Stimulated activated CD4-positive, alpha-beta T cell treated with anti-CD3 and anti-CD28 coated beads, Interleukin-2, amount 100 ng/mL, for 4 hours (primary cell): ENCODE results near the gene RALGAPB.
"Not testable (repeated sequence)": the region's sequence is repeated elsewhere in the genome, so short reads cannot be mapped to it uniquely, and the experiment has no call there.

Source experiments
- DNase-seq: peaks from one replicate; pipeline ENCODE4 v3.0.0-alpha.2; 2020; ENCODE audit warnings: low read depth

The RALGAPB gene

DNA sequence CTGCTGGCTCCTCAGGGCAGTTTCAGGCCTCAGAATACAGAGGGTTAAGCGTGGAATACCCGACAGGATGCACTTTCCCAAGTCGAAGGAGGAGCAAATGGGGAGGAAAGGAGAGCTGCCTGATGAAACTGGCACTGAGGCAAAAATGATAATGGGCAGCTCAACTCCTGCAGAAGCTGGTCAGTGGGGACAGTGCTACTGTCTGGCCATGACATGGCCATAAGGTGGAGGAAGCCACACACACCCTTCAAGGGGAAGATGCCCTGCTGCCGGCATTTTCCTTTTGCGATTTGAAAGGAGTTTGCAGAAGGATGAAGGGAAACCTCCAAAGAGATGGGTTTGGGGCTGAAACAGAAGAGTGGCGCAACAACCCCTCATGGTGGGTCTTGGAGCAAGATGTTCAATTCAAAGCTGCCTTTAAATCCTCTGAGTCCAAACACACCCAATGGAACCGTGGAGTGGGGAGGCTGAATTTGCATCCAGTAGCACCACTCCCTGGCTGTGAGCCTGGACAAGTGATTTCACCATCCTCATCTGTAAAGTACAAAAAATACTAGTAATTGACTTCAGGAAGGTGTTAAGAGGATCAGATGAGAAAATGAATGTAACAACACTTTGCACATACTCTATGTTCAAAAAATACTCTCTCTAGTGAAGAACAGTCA, 111.6 kb downstream of the RALGAPB start:
- no peak for DNase-seq

DNA sequence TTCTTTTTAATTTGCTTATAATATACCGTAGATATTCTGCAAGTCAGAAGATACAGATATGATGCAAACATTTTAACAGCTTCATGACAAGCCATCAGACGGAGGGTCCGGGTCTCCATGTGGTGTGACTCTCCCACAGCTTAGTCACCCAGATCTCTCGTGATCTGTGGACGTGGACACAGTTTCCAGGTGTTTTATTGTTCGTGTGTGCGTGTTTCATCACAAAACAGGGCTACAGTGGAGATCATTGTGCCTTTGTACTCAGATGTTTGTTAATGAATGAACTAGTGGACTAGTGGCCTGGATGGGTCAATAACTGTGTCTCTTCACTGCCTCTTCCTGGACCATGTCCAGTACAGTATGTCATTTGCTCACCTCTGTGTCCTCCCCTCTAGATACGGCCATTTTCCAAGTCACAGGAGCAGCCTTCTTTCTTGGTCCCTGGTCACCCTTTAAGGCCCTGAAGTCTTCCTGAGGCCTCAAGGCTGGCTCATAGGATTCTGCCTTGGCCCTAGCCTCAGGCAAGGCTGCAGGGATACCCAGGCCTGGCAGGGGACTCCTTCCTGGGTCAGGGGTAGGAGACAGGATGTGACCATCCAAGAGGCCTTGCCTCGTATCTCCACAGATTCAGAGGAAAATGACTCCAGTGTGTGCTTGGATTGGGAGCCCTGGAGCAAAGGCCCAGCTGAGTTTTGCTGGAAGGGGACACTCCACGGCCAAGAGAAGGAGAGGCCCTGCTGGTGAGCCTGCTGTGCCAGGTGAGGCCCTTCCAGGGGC, 112.9 kb downstream of the RALGAPB start:
- no peak for DNase-seq

DNA sequence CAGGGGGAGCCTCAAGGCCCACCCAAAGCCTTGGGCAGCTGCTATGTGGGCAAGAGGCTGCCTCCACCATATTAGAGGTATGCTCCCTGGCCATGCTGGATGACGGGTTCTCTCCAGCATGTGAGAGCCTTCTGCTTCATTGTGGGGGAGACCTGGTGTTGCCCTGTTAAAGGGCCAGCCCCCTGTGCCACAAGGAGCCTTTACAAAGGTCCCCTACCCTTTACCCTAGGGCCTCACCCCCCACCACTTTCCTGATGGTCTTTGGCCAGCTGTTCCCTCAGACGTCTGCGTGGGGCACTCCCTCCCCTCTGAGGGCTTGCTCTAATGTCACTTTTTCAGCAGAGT, 113.5 kb downstream of the RALGAPB start:
- DNase-seq, result no peak

DNA sequence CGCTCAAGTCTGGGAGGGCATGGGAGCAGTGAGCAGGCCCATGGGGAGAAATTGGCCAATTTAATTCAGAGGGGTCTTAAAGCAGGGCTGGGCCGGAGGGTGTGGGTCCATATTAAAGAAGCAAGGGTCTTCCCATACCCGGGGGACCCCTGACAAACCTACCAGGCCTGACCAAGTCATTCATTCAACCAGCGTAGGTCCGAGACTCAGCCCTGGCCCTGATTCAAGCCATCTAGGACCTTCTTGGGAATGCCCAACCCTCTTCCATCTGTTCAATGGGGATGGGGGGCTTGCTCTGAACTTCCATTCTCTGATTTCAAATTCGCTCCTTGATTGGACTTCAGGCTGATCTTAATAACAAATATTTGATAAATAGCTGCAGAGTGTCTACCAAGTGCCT, 115.7 kb downstream of the RALGAPB start:
- DNase-seq, result no peak

DNA sequence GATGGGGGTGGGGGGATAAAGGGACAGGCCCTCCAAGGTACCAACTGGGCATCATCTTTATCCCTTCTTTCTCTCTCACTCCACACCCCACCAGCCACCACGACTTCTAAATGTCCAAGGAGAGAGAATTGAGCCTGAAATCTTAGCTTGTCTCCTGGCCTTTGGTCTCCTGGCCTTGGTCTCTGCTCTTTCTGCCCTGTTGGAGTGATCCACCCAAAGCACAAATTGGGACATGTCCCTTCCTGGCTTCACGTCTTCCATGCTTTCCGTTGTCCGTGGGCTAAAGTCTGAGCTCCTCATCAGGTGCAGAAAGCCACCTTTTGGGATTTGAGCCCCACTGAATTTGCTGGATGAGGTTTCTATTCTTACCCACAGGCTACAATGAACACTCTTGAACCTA, 116.7 kb downstream of the RALGAPB start:
- DNase-seq, result no peak

DNA sequence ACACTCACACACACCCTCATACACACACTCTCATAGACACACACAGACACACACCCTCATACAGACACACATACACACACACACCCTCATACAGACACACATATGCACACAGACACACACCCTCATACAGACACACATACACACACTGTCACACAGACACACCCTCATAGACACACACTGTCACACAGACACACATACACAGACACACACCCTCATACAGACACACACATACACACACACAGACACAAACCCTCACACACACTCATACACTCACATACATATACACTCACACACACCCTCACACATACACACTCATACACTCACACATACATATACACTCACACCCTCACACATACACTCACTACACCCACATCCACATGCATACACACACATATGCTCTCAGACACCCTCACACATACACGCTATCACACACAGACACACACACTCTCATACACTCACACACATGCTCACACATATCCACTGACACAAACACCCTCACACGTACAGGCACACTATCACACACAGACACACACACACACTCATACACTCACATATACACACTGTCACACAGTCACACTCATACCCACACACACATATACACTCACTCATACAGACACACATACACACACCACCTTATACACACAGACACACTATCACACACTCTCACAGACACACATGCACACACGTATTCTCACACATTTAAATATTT, 117.5 kb downstream of the RALGAPB start:
- DNase-seq, result no peak

DNA sequence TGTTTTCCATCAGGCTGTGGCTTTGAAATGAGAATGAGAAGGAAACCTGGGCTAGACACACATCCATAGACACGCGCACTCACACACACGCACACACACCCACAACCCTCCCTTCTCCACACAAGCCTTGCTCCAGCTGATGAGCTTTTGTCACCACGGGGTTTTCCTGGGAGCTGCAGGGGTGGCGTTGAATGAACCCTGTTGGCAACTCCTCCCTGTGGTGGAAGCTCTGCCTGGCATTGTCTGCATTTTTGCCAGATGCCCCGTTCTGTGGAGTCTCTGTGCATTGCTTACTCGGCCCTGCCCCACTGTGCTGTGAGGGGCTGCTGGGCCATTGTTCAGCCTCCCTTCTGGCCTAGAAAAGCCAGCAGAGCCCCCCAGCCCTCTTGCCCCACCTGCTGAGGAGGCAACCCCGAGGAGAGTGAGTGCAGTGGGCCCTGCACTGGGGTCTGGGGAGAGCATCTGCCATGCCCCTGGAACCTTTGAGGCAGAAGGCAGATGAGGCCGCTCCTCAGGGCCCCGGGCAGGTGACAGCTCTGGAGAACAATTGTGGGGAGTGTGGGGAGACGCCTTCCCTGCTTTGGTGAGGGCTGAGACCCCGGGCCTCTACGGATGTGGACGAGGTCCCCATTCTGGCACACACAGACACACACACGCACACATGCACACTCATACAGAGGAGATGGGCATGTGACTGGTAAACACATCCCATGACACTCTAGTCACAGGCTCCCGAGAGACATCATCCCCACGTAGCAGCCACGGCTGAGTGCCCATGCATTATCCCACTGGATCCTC, 118.2 kb downstream of the RALGAPB start:
- DNase-seq, result no peak

DNA sequence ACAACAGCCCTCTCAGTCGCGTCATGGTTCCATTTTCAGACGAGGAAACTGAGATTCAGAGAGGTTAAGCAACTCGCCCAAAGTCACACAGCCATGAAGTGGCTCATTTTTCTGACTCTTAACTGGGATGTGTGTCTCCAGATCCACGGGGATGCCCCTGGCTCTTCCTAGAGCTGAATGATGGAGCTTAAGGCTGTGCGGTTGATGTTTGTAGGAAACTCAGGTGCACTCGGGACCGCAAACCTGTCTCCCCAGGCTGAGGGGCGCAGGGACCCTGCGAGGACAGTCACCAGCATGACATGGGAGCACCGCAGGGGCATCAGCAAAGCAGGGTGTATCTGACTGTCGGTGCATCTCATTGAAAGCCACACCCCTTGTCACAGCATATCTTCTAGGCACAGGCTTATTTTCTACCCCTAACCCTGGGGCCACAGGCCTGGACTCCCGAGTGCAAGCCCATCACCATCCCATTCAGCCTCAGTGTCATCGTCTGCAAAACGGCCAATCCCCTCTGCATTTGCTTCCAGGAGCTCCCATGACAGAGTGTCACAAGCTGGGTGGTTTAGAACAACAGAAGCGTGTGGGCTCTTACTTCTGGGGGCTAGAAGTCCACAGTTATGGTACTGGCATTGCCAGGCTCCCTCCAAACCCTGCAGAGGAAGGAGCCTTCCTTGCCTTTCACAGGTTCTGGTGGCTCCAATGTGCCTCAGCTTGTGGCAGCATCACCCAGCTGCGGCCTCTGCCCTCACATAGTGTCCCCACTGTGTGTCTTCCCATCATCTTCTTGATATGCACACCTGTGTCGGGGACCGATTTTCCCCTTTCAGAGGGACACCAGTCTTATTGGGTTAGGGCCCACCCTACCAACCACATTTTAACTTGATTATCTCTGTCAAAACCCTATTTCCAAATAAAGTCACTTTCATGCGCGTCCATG, 119.1 kb downstream of the RALGAPB start:
- DNase-seq, result no peak

DNA sequence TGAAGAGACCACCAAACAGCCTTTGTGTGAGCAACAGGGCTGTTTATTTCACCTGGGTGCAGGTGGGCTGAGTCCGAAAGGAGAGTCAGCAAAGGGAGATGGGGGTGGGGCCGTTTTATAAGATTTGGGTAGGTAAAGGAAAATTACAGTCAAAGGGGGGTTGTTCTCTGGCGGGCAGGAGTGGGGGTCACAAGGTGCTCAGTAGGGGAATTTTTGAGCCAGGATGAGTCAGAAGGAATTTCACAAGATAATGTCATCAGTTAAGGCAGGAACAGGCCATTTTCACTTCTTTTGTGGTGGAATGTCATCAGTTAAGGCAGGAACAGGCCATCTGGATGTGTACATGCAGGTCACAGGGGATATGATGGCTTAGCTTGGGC, 119.8 kb downstream of the RALGAPB start:
- DNase-seq, result not testable (repeated sequence)

DNA sequence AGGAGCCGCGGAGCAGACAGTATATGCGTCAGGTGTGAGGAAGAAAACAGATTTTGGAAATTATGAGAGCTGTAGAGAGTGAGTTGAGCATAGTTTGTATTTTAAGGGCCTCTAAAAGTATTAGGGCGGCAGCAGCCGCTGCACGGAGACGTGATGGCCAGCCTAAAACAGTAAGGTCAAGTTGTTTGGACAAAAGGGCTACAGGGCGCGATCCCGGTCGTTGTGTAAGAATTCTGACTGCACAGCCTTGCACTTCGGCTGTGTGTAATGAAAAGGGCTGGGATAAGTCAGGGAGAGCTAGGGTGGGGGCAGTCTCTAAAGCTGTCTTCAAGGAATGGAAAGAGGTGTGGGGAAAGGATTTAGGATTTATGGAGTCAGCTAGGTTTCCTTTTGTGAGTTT, 121.6 kb downstream of the RALGAPB start:
- DNase-seq, result not testable (repeated sequence)

DNA sequence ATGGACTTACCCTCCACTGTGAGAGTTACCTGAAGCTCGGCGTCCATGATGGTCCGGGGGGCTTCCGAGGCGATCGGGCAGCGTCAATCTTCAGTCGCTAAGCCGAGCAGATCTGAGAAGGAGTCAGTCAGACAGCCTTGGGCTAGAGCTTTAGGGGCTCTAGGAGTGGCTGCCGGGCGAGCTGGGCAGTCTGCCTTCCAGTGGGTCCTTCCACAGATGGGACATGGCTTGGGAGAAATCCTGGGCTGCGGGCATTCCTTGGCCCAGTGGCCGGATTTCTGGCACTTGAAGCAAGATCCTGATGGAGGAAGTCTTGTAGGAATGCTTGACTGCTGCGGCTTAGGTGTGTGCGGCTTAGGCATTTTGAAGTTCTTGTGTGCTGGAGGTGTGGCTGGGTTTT, 123.2 kb downstream of the RALGAPB start:
- not testable (repeated sequence) for DNase-seq

DNA sequence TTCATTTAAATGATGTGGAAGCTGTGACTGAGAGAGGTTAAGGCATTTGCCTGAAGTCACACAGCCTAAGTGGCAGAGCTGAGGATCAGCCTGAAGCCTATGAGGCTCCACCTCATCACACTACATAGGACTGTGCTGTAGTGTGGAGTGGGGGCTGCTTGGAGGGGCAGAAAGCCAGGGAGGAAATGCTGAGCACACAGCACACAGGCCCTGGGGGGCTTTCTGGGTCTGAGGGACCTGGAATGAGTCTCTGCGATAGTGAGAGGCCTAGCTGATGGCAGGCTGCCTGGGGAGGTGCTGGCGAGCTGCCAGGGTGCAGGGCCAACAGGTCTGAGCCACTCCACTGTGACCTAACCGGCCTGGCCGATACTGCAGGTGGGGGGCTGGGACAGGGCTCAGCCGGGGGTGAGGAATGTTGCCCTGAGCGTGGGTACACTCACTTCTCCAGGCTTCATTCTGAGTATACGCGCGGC, 126.8 kb downstream of the RALGAPB start:
- no peak for DNase-seq

DNA sequence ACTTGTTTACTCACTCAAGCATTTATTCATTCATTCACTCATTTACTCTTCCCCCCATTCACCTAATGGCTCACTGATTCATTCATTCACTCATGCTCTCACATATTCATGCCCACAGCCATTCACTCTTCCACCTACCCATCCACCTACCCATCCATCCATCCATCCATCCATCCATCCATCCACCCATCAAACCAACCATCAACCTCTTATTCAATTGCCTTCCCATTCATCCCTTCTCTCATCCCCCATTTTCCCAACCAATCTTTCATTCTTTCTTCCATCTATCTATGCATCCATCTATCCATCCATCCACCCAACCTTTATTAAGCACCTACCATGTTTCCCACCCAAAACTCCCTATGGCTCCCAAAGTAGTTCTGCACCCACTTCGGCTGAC, 127.4 kb downstream of the RALGAPB start:
- DNase-seq, result no peak

DNA sequence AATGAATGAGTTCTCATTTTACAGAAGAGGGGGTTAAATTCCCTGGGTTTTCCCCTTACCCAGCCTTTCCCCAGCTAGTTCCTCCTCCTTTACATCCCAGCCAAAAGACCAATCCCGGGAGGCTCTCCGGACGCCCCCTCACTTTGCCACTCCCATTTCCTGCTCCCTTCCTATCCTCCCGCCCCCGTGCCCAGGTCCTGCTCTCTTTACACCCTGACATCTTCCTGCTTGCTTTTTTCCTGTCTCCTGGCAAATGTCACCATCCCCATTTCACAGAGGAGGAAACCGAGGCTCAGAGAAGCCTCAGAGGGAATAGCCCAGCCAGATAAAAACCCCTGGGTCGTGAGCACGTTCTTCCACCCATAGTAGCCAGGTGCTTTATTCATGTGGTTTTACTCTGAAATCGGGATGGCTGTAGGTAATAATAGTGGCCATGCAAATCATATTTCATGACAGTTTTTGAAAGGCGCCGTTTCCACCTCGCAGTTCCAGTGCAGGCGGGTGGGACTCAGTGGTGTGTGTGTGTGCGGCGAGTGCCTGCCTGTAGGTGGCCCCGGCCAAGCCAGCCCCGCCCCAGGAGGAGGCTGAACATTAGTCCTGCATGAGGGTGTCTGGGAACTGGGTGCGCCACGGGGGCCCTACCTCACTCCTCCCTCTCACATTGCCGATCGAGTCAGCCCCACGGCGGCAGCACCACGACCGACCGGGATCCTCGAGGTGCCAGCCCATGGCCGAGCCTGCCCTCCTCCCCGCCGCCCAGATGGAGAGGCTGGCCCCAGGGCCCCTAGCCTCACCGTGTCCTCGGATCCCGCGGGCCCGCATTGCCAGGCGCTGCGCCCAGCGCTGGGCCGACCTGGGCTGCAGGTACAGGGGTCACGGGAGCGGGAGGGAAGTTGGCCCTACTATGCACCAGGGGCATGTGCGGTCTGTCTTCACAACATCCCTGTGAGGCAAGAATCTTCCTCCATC, 128.9 kb downstream of the RALGAPB start, which contains the start of gene ARHGAP40:
ARHGAP40 (plus strand) TSS at position 594 of the 969 bp plus-strand sequence.
- no peak for DNase-seq

DNA sequence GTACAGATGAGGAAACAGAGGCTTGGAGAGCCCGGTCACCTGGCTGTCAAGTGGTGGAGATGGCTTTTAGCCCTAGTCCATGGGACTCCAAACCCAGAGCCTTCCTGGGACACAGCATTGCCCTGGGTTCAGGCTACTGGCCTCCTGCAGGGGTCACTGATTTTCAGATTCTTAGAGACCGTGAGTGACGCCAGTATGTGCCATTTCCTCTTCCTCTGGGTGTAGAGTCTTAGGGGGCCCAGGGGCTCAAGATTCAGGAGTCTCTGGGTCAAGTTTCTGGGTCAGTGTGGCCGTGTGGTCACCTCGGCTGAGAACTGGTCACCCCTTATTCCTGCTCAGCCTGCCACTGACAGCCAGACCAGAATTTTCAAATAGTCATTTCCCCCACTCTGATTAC, 129.5 kb downstream of the RALGAPB start:
- DNase-seq, result no peak

DNA sequence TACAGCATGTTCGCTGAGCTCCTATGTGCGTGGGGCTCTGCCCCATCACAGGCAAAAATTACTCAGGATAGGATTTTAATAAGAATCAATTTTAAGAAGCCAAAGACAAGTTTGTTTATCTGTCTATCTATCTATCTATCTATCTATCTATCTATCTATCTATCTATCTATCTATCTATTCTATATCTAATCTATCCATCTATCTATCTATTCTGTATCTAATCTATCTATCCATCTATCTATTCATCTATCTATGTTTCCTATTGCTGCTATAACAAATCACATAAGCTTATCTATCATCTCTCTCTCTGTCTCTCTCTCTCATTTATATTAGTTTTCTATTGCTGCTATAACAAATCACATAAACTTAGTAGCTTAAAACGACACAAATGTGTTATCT, 130.6 kb downstream of the RALGAPB start:
- DNase-seq, result no peak

DNA sequence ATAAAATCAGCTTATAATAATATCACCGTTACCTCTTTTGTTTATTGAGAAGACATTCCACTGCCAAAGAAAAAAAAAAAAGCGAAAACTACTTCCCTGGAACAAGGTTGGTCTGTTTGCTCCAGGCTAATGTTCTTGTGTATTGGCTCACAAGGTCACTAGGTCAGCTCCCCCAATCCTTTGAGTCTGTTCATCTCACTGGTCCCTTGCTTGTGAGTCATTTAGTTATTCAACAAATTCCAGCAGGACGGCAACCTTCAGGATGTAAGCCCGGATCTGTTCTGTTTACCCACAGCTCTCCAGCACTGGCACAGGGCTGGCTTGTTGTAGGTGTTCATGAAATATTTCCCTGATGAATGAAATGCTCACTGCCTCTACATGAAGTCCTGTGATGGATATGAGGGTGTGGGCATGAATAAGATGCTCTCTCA, 132.2 kb downstream of the RALGAPB start:
- DNase-seq, result no peak

DNA sequence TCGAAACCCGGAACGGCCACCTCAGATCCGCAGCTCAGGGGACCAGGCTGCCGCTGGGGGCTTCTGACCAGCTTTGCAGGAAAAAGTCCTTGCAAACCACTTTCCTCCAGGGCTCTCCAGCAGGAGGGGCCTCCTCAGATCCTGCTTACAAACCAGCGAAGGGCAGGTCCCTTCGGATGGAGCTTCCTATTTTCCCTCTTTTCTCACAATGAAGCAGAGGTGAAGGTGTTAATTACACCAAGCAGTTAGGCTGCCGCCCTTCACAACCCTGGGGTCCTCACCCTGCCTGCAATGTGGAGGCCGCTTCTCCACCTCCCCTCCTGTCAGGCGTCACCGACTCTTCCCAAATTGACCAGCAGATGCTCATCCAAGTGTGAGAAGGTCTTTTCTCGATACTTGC, 134.7 kb downstream of the RALGAPB start:
- no peak for DNase-seq

DNA sequence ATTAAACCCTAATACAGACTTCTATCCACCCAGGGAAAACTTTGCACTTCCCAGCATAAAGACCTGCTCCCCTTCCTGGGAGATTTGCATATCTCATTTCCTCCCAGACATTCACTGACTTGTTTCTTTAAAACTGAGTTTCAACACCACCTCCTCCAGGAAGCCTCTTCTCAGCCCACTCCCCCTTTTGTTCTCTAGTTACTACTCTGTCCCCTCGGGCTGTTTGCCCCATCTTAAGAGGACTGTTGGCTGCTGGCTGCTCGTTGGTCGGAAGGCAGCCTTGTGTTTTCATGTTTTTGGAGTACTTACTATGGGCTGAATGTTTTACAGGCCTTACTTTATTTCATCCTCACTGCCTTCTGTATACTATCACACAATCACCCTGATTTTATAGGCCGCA, 135.5 kb downstream of the RALGAPB start:
- no peak for DNase-seq

DNA sequence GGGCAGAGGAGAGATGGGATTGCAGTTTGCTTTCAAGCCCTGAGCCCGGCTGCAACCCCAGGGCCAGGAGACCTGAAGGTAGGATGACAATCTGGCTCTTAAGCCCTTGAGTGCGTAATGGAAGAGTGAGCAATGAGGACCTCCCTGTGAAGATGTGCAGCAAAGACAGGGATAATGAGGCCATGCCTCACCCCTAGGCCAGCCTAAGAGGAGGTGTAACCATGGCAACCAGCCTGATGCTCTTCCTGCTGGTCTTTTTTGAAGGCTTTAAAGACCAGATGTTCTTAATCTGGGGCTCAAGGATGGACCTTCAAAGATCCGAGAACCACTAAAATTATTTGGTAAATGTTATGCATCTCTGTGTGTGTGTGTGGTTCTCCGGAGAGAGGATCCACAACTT, 137.2 kb downstream of the RALGAPB start:
- no peak for DNase-seq
